ENCODE data around the gene NOTCH1.

Gene NOTCH1

DNA sequence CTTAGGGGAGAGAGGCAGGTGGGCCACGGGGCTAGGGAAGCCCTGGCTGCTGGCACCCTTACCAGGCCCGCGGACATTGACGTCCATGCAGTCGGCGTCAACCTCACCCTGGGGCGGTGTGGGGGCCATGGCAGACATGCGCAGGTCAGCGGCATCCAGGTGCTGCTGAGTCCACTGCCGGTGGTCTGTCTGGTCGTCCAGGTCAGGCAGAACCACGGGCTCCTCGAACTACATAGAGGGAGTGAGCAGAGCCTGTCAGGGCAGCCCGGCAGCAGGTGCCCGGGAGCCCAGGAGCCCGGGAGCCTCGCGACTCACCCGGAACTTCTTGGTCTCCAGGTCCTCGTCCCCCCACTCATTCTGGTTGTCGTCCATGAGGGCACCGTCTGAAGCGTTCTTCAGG, 44.2 kb downstream of the NOTCH1 start:
- no peak for ATAC-seq (ENCODE audit: low read depth)
- Histone ChIP-seq H3K9me3 (ENCODE audit: severe bottlenecking) (no peaks in the 10 kb centered on the region), H3K36me3 (ENCODE audit: low read depth) (peaks cover 84% of the 10 kb centered on the region), H3K27me3 (ENCODE audit: insufficient read depth, poor library complexity, severe bottlenecking) (no peaks in the 10 kb centered on the region), H3K4me1 (ENCODE audit: insufficient read depth, poor library complexity, severe bottlenecking) (no peaks in the 10 kb centered on the region), H3K4me3 (ENCODE audit: severe bottlenecking) (no peak overlapping the region), H3K27ac (ENCODE audit: poor library complexity, severe bottlenecking) (no peak overlapping the region)
- DNase-seq (ENCODE audit: low spot score), result no peak
- TF ChIP-seq, protein P1, sequence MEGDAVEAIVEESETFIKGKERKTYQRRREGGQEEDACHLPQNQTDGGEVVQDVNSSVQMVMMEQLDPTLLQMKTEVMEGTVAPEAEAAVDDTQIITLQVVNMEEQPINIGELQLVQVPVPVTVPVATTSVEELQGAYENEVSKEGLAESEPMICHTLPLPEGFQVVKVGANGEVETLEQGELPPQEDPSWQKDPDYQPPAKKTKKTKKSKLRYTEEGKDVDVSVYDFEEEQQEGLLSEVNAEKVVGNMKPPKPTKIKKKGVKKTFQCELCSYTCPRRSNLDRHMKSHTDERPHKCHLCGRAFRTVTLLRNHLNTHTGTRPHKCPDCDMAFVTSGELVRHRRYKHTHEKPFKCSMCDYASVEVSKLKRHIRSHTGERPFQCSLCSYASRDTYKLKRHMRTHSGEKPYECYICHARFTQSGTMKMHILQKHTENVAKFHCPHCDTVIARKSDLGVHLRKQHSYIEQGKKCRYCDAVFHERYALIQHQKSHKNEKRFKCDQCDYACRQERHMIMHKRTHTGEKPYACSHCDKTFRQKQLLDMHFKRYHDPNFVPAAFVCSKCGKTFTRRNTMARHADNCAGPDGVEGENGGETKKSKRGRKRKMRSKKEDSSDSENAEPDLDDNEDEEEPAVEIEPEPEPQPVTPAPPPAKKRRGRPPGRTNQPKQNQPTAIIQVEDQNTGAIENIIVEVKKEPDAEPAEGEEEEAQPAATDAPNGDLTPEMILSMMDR (IDR thresholded peaks at IDR 0.05; ENCODE audit: poor library complexity, severe bottlenecking), result no peak

GRCh38 chr9:136499935-136500910, 45.6 kb downstream of the NOTCH1 start:
- TF ChIP-seq, protein P1 (IDR thresholded peaks at IDR 0.05; ENCODE audit: poor library complexity, severe bottlenecking), result no peak
- Histone ChIP-seq H3K4me3 (ENCODE audit: severe bottlenecking) (no peak overlapping the region), H3K36me3 (ENCODE audit: low read depth) (peaks cover 83% of the 10 kb centered on the region), H3K27ac (ENCODE audit: poor library complexity, severe bottlenecking) (no peak overlapping the region), H3K27me3 (ENCODE audit: insufficient read depth, poor library complexity, severe bottlenecking) (no peaks in the 10 kb centered on the region), H3K9me3 (ENCODE audit: severe bottlenecking) (no peaks in the 10 kb centered on the region), H3K4me1 (ENCODE audit: insufficient read depth, poor library complexity, severe bottlenecking) (no peaks in the 10 kb centered on the region)
- ATAC-seq (ENCODE audit: low read depth), result no peak
- no peak for DNase-seq (ENCODE audit: low spot score)

DNA sequence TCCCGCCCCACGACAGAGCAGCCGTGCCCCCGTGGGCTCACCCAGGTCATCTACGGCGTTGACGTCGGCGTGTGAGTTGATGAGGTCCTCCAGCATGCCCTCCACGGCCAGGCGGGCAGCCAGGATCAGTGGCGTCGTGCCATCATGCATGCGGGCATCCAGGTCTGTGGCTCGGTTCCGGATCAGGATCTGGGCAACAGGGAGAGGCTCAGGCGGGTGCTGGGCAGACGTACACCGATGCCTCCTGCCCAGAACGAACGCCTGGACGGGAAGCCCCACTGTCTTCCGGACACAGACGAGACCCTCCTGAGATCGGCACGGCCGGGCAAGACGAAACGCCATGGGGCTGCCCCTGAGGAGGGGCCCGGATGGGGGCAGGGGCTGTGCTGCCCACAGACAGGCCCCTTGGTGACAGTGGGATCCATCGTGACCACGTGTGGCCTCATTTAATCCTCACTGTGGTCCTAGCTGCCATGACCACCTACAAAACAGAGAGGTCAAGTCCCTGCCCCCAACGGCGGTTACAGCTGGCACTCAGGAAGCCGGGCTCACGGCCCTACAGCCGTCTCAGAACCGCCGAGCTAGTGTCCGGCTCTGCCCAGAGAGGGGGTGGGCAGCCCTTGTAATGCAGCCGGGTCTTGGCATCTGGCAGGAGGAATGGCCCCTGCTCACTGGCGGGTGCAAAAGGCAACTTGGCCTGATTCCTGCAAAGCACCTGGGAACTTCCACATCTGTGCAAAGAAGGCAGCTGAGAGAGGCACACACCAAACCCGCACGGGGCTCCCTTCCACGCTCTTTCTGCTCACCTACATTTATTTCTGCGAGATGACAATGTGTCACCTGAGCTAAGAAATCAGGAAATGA, 46.5 kb downstream of the NOTCH1 start:
- Histone ChIP-seq H3K27ac (ENCODE audit: poor library complexity, severe bottlenecking) (no peak overlapping the region), H3K27me3 (ENCODE audit: insufficient read depth, poor library complexity, severe bottlenecking) (no peaks in the 10 kb centered on the region), H3K9me3 (ENCODE audit: severe bottlenecking) (no peaks in the 10 kb centered on the region), H3K36me3 (ENCODE audit: low read depth) (peaks cover 76% of the 10 kb centered on the region), H3K4me1 (ENCODE audit: insufficient read depth, poor library complexity, severe bottlenecking) (no peaks in the 10 kb centered on the region), H3K4me3 (ENCODE audit: severe bottlenecking) (no peak overlapping the region)
- no peak for ATAC-seq (ENCODE audit: low read depth)
- TF ChIP-seq, protein P1 (IDR thresholded peaks at IDR 0.05; ENCODE audit: poor library complexity, severe bottlenecking), result no peak
- DNase-seq (ENCODE audit: low spot score), result no peak

DNA sequence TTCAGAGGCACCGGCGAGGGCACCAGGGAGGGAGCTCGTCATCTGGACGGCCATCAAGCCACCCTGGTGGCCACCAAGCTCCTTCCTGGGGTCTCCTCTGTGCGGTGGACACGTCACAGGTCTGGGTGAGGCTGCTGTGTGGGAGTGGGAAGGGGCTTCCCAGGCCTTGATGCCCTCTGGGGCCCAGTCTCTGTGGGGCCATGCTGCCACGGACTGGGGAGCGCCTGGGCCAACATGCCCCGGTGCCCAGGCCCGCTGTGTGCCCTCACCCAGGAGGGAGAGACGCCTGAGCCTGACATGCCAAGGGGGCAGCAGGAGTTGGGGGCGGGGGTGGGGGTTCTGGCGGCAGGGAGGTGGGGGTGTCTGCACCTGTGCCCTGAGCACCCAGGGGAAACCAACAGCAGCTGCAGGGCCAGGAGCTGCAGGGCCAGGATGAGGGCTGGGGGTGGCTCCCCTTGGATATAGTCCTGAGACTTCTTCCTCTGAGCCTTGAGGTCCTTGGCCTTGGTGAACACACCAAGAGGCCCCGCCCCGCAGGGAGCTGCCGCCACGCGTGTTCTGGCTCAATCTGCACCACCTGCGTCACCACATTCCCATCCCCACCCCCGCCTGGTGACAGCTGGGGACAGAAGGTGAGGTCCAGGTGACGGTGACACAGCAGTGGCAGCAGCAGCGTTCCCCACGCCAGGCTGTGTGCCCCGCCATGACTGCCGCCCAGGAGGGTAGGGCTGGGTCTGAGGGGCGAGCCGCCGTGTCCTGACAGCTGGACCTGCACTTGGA, 47.7 kb downstream of the NOTCH1 start:
- Histone ChIP-seq H3K4me3 (ENCODE audit: severe bottlenecking) (no peak overlapping the region), H3K27ac (ENCODE audit: poor library complexity, severe bottlenecking) (no peak overlapping the region), H3K4me1 (ENCODE audit: insufficient read depth, poor library complexity, severe bottlenecking) (no peaks in the 10 kb centered on the region), H3K9me3 (ENCODE audit: severe bottlenecking) (no peaks in the 10 kb centered on the region), H3K27me3 (ENCODE audit: insufficient read depth, poor library complexity, severe bottlenecking) (no peaks in the 10 kb centered on the region), H3K36me3 (ENCODE audit: low read depth) (peaks cover 64% of the 10 kb centered on the region)
- ATAC-seq (ENCODE audit: low read depth) (no peak), DNase-seq (ENCODE audit: low spot score) (no peak)
- TF ChIP-seq, protein P1 (IDR thresholded peaks at IDR 0.05; ENCODE audit: poor library complexity, severe bottlenecking), result no peak
